ENCODE data around the gene EML6. TPM values are rescaled to one million over a fixed set of nuclear protein-coding genes. Genes with fewer than 3 reads are reported as not detected.
A peak's percentile ranks its signal among the peaks of the same experiment; 100 is the strongest.
"Not testable (repeated sequence)": the region's sequence is repeated elsewhere in the genome, so short reads cannot be mapped to it uniquely, and the experiment has no call there.

EML6 gene
- 1.6 and 1.7 TPM in 2 replicates for total RNA-seq

DNA sequence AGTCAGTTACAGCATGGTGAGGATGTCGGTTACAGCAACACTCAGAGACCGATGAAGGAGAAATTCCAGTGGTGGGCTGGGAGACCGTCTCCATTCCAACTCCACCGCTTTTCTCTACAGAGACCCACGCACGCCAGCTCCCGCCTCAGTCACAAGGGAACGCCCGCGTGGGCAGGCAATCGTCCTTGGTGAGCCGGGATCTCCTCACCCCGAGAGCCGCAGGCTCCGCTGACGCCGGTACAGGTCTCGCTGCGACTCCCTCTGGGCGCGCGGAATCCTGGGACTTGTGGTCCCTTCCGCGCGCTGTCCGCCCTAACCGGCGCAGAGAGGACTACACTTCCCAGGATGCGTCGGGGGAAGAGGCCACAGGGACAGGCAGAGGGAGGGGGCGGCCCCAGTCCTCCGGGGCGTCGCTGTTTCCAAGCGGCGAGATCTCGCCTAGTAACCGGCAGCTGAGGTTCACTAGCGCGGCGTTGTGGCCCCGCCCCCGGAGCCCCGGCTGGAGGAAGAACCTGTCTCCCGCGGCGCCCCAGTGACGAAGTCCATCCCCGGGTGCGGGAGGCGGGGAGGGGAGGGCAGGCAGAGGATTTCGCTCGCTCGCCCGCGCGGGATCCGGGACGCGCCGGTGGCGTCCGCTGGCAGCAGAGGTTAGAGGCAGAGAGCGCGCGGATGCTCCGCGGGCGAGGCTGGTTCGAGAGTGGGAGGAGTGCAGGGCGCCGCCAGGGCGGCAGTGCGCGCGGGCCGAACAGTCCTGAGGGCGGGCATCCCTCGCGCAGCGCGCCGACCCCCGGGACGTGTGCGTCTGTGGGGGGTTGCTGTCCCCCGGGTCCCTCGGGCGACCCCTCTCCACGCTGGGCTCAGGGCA lies at the start of gene EML6:
Gene EML6, plus strand, starts transcription at position 532 of the 865 bp plus-strand sequence. CDS start 1,400 bp downstream, outside the sequence.
- peak; percentile 93 for DNase-seq (ENCODE audit: low read depth)

DNA sequence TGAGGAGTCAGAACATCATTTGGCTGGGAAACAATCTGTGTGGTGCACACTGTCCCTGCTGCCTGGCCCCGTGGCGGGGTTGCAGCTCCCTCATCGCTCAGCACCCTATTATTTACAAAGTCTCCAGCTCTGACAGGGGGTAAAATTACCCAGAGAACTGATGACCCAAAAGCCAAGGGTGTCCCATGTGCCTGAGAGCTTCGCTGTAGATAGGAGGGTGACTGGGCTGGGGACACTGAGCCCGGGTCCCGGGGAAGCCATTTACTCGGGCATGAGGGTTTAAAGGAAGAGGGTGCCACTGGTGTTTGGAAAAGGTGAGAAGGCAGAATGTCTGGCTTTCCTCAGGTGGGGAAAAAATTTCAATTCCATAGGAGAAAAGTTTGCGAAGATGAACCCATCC lies 48.2 kb upstream of the EML6 start:
- DNase-seq (ENCODE audit: low read depth) = no peak

DNA sequence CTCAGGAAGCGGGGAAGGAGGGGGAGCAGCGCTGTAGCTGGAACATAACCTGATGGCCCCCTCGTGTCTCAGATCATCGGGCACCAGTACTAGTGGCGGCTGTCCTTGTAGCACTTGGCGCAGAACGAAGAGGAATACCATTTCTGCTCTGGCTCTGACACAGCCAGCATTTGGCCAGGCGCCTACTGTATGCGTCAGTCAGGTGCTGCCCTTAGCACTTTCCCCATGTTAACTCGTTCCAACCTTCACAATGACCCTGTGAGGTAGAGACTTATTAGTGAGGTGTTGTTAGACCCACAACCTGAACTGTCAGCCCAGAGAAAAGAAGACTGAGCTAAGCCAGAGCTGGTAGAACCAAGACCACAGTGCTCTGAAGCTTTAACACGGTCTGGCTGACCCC lies 47.7 kb upstream of the EML6 start:
- no peak for DNase-seq (ENCODE audit: low read depth)

DNA sequence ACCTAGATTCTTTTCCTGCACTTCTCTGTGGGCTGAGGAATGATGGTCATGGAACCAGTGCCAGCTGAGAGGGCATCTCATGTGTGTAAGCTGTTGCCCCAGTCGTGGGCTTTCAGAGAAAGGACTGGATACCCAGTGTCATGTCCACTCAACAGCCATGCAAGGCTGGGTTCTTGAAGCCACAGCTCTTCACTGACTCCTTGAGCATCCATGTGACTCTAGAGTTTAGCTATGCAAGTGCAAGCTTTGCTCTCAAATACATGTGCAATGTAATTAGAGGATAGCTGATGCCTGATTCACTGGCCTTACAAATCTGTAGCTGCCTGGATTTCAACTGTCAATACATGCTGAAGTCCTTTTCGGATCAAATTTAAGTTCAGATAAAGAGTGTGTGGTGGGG lies 46.8 kb upstream of the EML6 start:
- no peak for DNase-seq (ENCODE audit: low read depth)

DNA sequence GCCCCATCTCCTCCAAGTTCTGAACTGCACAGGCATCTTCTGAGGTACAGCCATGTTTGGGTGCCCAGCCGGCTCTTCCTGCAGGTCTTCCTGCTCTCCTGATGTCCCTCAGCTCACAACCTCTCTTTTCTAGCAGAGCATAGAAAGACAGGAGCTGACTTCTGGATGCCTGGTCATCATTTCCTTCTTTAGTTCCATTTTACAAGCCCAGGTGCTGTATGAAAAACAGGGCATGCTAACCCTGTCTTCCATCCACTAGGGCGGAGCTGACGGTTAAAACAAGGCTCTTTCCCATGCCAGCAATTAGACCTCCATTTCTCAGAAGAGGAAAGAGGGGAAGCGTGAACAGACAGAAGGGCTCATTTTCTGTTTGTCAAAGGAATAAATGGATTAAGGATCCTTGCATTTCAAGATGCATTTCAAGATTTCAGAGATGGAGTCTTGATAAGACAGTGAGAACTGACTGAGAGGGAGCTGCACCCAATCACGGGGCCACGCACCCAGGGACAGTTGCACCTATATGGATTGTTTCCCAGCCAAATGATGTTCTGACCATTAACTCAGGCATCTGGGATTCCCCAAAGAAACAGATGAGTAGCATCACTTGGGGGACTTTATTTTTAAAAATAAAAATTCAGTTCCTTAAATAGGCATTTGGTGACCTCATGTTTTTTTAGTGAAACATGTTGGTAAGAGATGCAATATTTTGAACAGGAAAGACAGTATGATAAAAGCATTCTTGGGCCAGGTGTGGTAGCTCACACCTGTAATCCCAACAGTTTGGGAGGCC lies 45.8 kb upstream of the EML6 start:
- DNase-seq (ENCODE audit: low read depth) = no peak

DNA sequence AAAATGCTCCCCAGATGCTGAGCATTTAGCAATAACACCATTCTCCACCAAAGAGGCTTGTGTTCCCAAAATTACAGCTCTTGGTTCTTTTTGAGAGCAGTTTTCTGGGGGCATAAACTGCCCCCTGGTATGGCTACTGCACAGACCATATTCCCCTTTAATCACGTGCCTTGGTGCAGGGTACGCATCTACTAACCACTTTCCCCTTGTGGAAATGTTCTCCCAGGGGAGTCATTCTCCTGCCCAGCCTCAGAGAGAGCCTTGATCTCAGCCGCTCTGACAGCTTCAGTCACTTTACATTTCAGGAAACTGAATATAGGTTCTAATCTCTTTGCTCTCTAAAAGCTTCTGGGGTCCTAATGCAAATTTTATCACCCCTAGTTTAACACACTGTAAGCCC lies 44.7 kb upstream of the EML6 start:
- DNase-seq (ENCODE audit: low read depth) = no peak

DNA sequence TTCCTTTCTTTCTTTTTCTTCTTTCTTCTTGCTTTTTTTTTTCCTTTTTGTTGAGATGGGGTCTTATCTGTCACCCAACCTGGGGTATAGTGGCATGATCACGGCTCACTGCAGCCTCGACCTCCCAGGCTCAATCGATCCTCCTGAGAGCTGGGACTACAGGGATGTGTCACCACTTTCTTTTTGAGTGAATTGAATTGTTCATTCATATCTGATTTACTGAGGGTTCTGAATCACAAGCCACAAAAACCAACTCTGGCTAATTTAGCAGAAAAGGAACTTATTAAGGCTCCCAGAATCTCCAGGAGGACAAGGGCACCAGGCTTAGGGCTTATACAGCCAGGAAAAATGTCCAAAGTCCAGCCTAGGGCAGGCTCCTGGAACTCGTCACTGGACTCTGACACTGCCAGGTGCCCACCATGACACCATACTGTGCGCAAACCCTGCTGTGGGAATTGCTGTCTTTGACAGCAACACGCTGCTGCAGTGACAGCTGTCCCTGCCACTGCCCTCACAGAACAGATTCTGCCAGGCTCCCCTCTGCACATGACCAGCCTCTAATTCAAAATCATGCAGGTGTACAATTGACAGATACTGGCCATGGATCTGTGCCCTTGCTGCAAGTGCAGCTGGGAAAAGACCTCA lies 42.9 kb upstream of the EML6 start:
- DNase-seq (ENCODE audit: low read depth) = peak; percentile 65

DNA sequence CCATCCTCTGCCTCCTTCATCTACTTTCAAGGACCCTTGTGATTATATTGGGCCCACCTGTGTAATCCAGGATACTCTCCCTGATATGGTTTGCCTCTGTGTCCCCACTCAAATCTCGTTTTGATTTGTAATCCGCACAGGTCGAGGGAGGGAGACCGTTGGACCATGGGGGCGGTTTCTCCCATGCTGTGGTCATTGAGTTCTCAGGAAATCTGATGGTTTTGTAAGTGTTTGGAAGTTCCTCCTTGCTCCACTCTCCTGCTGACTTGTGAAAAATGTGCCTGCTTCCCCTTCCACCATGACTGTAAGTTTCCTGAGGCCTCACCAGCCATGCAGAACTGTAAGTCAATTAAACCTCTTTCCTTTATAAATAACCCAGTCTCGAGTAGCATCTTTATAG lies 42.0 kb upstream of the EML6 start:
- DNase-seq (ENCODE audit: low read depth) = no peak

DNA sequence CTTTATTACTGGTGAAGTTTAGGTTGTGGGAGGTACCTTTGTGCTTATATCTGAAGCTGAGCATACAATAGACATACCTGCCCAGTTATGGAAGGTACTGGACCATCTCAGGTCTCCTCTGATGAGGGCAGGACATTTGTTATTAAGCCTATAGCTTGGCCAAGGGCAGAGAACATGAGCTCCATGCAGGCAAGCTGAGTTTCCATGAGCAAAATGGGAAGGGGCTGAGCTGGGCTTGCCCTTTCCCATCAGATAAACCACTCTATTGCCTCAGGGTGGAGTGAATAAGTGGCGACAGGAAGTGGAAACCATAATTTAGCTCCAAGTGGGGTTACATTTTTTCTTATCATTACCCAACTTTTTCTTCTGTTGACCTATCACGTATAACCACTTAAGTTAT lies 39.9 kb upstream of the EML6 start:
- DNase-seq (ENCODE audit: low read depth) = no peak

DNA sequence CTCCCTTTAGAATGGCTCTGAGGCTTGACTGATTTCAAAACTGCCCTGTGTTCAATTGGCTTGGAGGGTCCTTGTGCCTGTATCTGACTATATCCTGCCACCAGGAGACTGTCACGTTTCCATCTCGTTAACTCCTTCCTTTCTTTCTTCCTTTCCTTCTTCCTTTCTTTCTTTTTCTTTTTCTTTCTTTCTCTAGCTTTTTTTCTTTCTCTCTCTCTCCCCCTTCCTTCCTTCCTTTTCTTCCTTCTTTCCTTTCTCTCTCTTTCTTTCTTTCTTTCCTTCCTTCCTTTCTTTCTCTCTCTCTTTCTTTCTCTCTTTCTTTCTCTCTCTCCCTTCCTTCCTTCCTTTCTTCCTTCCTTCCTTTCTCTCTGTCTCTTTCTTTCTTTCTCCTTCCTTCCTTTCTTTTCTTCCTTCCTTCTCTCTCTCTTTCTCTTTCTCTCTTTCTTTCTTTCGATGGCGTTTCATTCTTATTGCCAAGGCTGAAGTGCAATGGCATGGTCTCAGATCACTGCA lies 38.1 kb upstream of the EML6 start:
- DNase-seq (ENCODE audit: low read depth) = no peak

DNA sequence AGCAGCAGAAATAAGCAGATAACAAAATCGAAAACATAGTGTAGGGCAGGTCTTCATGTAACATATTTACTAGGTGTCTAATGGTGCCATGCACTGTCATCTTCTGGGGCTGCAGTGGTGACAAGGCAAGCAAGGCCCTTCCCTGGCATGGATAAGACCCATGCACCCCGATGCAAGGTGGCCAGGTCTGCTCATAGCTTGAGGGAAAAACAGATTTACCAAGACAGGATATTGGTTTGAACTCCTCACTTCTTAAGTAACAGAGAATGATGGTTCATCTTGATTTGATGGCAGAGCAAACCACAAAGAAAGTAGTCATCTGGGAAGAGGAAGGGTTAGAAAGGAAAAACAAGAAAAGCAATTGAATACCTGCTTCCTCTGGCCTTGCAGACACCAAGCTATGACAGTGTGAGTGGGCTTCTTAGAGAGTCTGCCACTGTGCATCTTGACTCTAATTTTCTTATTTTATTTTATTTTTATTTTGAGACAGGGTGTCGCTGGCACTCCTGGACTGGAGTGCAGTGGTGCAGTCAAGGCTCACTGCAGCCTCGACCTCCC lies 35.8 kb upstream of the EML6 start:
- DNase-seq (ENCODE audit: low read depth) = peak; percentile 50

DNA sequence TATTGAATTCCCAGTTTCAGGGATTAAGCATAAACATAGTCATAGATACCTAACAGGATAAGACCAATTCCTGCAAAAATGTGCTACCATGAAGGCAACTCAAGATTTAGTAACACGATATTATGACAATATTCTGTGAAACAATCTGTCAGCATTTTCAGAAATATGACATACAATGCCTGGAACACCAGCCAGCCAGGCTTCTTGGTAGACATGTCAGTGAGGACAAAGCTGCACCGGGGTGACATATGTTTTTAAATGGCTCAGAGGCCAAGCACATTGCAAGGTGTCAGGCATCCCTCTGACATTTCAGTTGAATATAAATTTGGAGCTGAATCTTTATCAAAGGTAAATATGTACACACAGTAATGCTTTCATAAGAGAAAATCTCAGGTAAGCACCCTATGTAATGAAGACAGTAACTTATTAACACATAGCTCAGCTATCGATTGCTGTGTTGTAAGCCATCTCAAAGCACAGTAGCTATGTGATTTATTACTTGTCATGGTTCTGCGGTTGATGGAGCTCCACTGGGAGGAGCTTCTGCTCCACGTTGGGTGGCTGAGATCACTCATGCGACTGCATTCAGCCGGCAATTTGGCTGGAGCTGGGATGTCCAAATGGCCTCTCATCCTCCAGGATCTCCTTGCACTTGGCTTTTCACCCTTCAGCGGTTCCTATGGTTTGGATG lies 31.9 kb upstream of the EML6 start:
- DNase-seq (ENCODE audit: low read depth) = peak; percentile 76

DNA sequence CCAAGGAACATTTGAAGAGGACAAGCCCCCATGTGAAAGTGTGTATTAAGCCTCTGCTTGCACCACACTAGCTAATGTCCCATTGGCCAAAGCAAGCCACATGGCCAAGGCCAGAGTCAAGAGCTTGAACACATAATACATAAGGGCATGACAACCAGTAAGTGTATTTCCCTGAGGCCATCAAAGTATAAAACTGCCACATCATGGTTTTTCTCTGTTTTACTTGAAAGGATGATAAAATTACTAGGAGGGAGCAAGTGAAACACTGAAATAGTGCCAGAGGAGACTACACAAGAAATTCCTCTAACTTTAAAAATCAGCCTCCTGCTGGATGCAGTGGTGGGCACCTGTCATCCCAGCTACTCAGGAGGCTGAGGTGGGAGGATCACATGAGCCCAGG lies 30.9 kb upstream of the EML6 start:
- DNase-seq (ENCODE audit: low read depth) = no peak

DNA sequence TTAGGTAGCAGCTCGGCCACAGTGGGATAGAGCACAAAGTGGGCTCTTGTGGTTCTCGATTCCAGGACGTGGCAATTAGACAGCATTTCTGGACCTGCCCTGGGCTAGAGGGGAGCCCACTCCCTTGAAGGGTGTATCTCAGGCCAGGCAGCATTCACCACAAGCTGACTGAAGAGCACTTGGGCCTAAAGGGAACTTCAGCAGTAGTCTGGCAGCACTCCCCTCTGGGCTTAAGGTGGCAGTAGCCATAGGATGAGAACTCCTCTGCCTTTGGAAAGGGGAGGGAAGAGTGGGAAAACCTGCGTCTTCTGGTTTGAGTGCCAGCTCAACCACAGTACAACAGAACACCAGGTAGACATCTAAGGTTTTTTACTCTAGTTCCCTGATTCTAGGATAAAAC lies 28.1 kb upstream of the EML6 start:
- DNase-seq (ENCODE audit: low read depth) = no peak

DNA sequence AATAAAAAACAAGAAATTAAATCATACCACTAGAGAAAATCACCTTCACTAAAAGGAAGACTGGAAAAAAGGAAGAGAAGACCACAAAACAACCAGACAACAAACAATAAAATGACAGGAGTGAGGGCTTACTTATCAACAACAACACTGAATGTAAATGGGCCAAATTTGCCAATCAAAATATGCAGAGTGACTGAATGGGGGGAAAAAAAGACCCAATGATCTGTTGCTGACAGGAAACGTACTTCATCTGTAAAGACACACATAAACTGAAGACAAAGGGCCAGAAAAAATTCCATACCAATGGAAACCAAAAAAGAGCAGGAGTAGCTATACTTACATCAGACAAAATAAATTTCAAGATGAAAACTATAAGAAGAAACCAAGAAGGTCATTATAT lies 25.5 kb upstream of the EML6 start:
- no peak for DNase-seq (ENCODE audit: low read depth)

DNA sequence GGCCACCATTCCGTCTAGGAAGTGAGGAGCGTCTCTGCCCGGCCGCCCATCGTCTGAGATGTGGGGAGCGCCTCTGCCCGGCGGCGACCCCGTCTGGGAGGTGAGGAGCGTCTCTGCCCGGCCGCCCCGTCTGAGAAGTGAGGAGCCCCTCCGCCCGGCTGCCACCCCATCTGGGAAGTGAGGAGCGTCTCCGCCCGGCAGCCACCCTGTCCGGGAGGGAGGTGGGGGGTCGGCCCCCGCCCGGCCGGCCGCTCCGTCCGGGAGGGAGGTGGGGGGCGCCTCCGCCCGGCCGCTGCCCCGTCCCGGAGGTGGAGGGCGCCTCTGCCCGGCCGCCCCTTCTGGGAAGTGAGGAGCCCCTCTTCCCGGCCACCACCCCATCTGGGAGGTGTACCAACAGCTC lies 24.5 kb upstream of the EML6 start:
- not testable (repeated sequence) for DNase-seq (ENCODE audit: low read depth)

DNA sequence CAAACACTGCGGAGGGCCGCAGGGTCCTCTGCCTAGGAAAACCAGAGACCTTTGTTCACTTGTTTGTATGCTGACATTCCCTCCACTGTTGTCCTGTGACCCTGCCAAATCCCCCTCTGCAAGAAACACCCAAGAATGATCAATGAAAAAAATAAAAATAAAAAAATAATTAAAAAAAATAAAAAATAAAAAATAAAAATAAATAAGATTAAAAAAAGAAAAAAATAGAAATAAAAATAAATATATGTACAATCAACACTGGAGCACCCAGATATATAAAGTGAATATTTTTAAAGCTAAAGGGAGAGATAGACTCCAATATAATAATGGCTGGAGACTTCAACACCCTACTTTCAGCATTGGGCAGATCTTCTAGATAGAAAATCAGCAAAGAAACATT lies 23.8 kb upstream of the EML6 start:
- no peak for DNase-seq (ENCODE audit: low read depth)

DNA sequence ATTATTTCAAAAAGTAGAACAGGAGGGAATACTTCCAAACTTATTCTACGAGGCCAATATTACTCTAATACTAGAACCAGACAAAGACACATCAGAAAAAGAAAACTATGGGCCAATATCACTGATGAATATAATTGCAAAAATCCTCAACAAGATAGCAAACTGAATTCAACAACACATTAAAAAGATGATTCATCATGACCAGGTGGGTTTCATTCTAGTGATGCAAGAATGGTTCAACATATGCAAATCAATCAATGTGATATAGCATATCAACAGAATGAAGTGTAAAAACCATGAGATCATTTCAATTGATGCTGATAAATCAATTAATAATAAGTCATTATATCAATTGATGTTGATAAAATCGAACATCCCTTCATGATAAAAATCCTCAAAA lies 22.4 kb upstream of the EML6 start:
- DNase-seq (ENCODE audit: low read depth) = no peak

DNA sequence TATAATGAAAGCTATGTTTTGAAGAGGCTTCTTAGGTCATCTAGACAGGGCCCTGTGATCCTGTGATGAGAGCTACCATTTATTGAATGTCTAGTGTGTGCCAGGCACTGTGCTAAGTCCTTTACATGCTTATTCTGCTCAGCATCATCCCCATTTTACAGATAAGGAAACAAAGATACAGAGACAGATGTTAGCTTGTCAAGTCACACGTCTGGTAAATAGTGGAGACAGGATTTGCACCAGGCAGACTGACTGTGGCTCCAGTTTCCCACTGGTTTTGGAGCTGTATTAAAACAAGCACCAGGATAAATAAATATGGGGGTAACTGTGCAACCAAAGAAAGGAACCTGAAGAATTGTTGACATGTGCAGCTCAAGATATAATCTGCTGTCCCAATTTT lies 19.2 kb upstream of the EML6 start:
- no peak for DNase-seq (ENCODE audit: low read depth)

DNA sequence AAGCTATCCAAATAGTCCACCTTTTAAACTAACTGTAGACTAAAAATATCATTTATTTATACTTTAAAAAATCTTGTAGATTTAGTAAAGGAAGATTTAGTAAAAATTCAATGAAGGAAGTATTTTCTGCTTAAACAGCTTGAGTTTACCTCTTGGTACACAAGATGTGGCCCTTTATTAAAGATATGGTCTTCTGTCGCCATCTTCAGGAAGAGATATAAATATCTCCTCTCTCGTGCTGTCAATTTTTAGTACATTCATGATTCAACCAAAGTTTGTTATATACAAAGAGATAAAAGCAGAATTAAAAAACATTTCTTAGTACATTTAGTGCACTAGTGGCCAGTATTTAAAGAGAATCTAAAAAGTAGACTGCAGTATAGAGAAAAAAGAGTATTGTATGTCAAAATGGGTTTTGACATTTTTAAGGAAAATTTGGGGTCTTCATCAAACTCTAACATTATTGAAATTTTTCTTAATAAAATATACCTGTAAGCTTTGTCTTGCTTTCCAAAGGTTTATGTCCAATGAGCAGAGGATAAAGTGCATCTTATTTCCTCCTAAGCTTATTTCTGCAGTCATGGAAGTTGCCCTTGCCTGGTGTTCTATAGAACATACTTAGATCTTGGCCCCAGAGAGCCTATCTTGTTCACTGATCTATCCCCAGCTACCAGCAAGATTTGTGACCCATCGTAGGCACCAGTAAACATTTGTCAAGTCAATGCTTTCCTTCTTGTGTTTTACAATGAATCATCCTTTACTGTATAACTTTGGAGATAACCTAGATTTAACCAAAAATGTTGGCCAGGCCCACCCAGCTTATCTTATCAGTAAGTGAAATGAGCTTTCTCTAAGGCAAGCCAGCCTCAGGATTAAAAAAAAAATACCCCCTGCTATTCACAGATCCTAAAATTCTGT lies 18.5 kb upstream of the EML6 start:
- DNase-seq (ENCODE audit: low read depth) = peak; percentile 68

Data from renal cortical epithelial cell (primary cell).